HepG2 (cell line): ENCODE measurements around the gene PIK3CA. TPM values are rescaled to one million over a fixed set of nuclear protein-coding genes. Genes with fewer than 3 reads are reported as not detected.
A peak's percentile ranks its signal among the peaks of the same experiment; 100 is the strongest.

Experiments
- ARID2 ChIP-seq: sonication (generic); formaldehyde crosslinking; IDR thresholded peaks from 2 replicates; pipeline ENCODE4 v1.8.1; 2022; ENCODE audit warnings: mild to moderate bottlenecking, missing genetic modification reagents, borderline replicate concordance
- ATF7-NPFF ChIP-seq: sonication (generic); formaldehyde crosslinking; IDR thresholded peaks from 2 replicates; pipeline ENCODE4 v1.8.1; 2023; ENCODE audit warnings: mild to moderate bottlenecking, low read depth, missing genetic modification reagents, moderate library complexity
- ATM ChIP-seq: fragments of 450-650 bp; IDR thresholded peaks from 2 replicates; pipeline ENCODE4 v1.7.1; 2017; ENCODE audit warnings: mild to moderate bottlenecking, borderline replicate concordance
- FOXO1 ChIP-seq: sonication (generic); formaldehyde crosslinking; IDR thresholded peaks from 2 replicates; pipeline ENCODE4 v1.4.0; 2020; ENCODE audit warnings: missing genetic modification reagents
- GLI4 ChIP-seq: sonication (generic); formaldehyde crosslinking; IDR thresholded peaks from 2 replicates; pipeline ENCODE4 v1.5.1; 2020; ENCODE audit warnings: missing genetic modification reagents, mild to moderate bottlenecking, moderate library complexity, borderline replicate concordance
- ISL2 ChIP-seq: sonication (generic); formaldehyde crosslinking; IDR thresholded peaks from 2 replicates; pipeline ENCODE4 v1.5.0; 2020; ENCODE audit warnings: missing genetic modification reagents
- LCORL ChIP-seq, 2 experiments: fragments of 450-650 bp in 1 of 2; sonication (generic) in 1 of 2; formaldehyde crosslinking in 1 of 2; IDR thresholded peaks; 2 replicates each; pipeline versions ENCODE4 v1.5.0 to v1.6.1; 2017 to 2020; ENCODE audit warnings: antibody characterized with exemption in 1 of 2, missing genetic modification reagents in 1 of 2
- MXD3 ChIP-seq: IDR thresholded peaks from 2 replicates; pipeline ENCODE4 v1.6.1; 2016; ENCODE audit warnings: mild to moderate bottlenecking, missing biosample characterization, missing genetic modification reagents
- SIX1 ChIP-seq: sonication (generic); formaldehyde crosslinking; IDR thresholded peaks from 2 replicates; pipeline ENCODE4 v1.4.0; 2020; ENCODE audit warnings: missing genetic modification reagents, borderline replicate concordance
- SMAD3 ChIP-seq: sonication (generic); formaldehyde crosslinking; IDR thresholded peaks from 2 replicates; pipeline ENCODE4 v1.4.0; 2020; ENCODE audit warnings: missing genetic modification reagents
- SP1 ChIP-seq, 2 experiments: fragments of 450-650 bp in 1 of 2; sonication (generic) in 1 of 2; formaldehyde crosslinking in 1 of 2; IDR thresholded peaks; 2 replicates each; pipeline versions ENCODE4 v1.4.0 to v1.6.1; 2016 to 2020; ENCODE audit warnings: missing genetic modification reagents in 1 of 2
- SPEN ChIP-seq: sonication (generic); formaldehyde crosslinking; IDR thresholded peaks from 2 replicates; pipeline ENCODE4 v1.5.1; 2020; ENCODE audit warnings: low read depth, mild to moderate bottlenecking, missing genetic modification reagents
- SYNCRIP ChIP-seq: fragments of 200-400 bp; formaldehyde crosslinking; IDR thresholded peaks from 2 replicates; pipeline ENCODE4 v1.6.1; 2018; ENCODE audit warnings: mild to moderate bottlenecking, low read depth, low read length; ENCODE audit not compliant: insufficient read depth
- TAF15 ChIP-seq: fragments of 200-400 bp; formaldehyde crosslinking; IDR thresholded peaks from one replicate; pipeline ENCODE4 v1.6.1; 2018; ENCODE audit warnings: mild to moderate bottlenecking, low read depth, low read length; ENCODE audit not compliant: poor library complexity, severe bottlenecking
- XRCC5 ChIP-seq: fragments of 200-400 bp; formaldehyde crosslinking; optimal IDR thresholded peaks from 2 replicates; pipeline ENCODE3; 2017; ENCODE audit warnings: mild to moderate bottlenecking, low read length
- ZBTB10 ChIP-seq: sonication (generic); formaldehyde crosslinking; IDR thresholded peaks from 2 replicates; pipeline ENCODE4 v1.4.0; 2020; ENCODE audit warnings: missing genetic modification reagents, borderline replicate concordance
- ZNF709 ChIP-seq: sonication (generic); formaldehyde crosslinking; IDR thresholded peaks from 2 replicates; pipeline ENCODE4 v1.5.0; 2020; ENCODE audit warnings: mild to moderate bottlenecking, missing genetic modification reagents
- ZNF816 ChIP-seq: sonication (generic); formaldehyde crosslinking; IDR thresholded peaks from 2 replicates; pipeline ENCODE4 v1.8.0; 2022; ENCODE audit warnings: missing genetic modification reagents, mild to moderate bottlenecking, borderline replicate concordance
- ZSCAN12 ChIP-seq: sonication (generic); formaldehyde crosslinking; IDR thresholded peaks from 2 replicates; pipeline ENCODE4 v1.9.0; 2021; ENCODE audit warnings: mild to moderate bottlenecking, missing genetic modification reagents
- polyA plus RNA-seq, 8 experiments: library from polyadenylated mRNA; depleted of rRNA in 3 of 8; stranded (reverse) in 7 of 8; unstranded in 1 of 8; fragments of >200 nt; fragmentation: Illumina TruSeq in 4 of 8; extraction: Trizol in 4 of 8; gene quantifications; 2 replicates each; pipeline versions ENCODE4 v1.2.1 to v1.2.3, GENCODE V29; 2011 to 2016; ENCODE audit warnings: low read depth in 4 of 8, missing spikeins in 1 of 8, mixed read lengths in 1 of 8; ENCODE audit not compliant: insufficient read depth in 1 of 8
- total RNA-seq, 5 experiments: library from RNA; depleted of rRNA; stranded (reverse); fragments of >200 nt; fragmentation: Illumina TruSeq; extraction: Trizol; gene quantifications; 2 replicates each; pipeline ENCODE4 v1.2.3, GENCODE V29; 2016; ENCODE audit warnings: low read depth in 1 of 5
- TF ChIP-seq, protein P1 (sequence below): sonication (generic); formaldehyde crosslinking; IDR thresholded peaks from 2 replicates; pipeline ENCODE4 v1.4.0; 2020; ENCODE audit warnings: missing genetic modification reagents
- TF ChIP-seq, protein P2 (sequence below): sonication (generic); formaldehyde crosslinking; IDR thresholded peaks from 2 replicates; pipeline ENCODE4 v1.5.0; 2020; ENCODE audit warnings: mild to moderate bottlenecking, missing genetic modification reagents

Gene PIK3CA
- total and polyA plus RNA-seq, 2 of the 13 experiments (the other 11 are each of a cell fraction or from before 2014, with no cell fraction given) = 5.7 to 11.4 TPM

- TF ChIP-seq, protein P1, sequence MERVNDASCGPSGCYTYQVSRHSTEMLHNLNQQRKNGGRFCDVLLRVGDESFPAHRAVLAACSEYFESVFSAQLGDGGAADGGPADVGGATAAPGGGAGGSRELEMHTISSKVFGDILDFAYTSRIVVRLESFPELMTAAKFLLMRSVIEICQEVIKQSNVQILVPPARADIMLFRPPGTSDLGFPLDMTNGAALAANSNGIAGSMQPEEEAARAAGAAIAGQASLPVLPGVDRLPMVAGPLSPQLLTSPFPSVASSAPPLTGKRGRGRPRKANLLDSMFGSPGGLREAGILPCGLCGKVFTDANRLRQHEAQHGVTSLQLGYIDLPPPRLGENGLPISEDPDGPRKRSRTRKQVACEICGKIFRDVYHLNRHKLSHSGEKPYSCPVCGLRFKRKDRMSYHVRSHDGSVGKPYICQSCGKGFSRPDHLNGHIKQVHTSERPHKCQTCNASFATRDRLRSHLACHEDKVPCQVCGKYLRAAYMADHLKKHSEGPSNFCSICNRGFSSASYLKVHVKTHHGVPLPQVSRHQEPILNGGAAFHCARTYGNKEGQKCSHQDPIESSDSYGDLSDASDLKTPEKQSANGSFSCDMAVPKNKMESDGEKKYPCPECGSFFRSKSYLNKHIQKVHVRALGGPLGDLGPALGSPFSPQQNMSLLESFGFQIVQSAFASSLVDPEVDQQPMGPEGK (CRISPR knock-in tag) = no peak
- TF ChIP-seq ZBTB10 (CRISPR knock-in tag) (no peak), ZSCAN12 (CRISPR knock-in tag) (no peak), LCORL (IDR thresholded peaks at IDR 0.05) (no peak), LCORL (CRISPR knock-in tag; IDR thresholded peaks at IDR 0.05) (no peak), SP1 (IDR thresholded peaks at IDR 0.05) (no peak), SP1 (CRISPR knock-in tag; IDR thresholded peaks at IDR 0.05) (no peak), XRCC5 (no peak), ZNF816 (CRISPR knock-in tag) (no peak), ATF7-NPFF (CRISPR knock-in tag) (peak; percentile 57; the same call in 1 of the 2 replicates), SIX1 (no peak), TAF15 (no peak), SPEN (CRISPR knock-in tag) (no peak), ARID2 (no peak), FOXO1 (CRISPR knock-in tag) (no peak), ATM (no peak), ZNF709 (no peak), SYNCRIP (no peak), ISL2 (CRISPR knock-in tag) (no peak), GLI4 (CRISPR knock-in tag) (no peak), SMAD3 (CRISPR knock-in tag) (no peak), MXD3 (no peak)
- TF ChIP-seq, protein P2, sequence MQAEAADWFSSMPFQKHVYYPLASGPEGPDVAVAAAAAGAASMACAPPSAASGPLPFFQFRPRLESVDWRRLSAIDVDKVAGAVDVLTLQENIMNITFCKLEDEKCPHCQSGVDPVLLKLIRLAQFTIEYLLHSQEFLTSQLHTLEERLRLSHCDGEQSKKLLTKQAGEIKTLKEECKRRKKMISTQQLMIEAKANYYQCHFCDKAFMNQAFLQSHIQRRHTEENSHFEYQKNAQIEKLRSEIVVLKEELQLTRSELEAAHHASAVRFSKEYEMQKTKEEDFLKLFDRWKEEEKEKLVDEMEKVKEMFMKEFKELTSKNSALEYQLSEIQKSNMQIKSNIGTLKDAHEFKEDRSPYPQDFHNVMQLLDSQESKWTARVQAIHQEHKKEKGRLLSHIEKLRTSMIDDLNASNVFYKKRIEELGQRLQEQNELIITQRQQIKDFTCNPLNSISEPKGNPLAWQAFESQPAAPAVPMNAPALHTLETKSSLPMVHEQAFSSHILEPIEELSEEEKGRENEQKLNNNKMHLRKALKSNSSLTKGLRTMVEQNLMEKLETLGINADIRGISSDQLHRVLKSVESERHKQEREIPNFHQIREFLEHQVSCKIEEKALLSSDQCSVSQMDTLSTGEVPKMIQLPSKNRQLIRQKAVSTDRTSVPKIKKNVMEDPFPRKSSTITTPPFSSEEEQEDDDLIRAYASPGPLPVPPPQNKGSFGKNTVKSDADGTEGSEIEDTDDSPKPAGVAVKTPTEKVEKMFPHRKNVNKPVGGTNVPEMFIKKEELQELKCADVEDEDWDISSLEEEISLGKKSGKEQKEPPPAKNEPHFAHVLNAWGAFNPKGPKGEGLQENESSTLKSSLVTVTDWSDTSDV (CRISPR knock-in tag) = no peak
Observed at GRCh38 chr3:179148616-179149405, 654 bp downstream of the PIK3CA start (continued).
